ENCODE results near the gene UBTD1.
"Not testable (repeated sequence)": the region's sequence is repeated elsewhere in the genome, so short reads cannot be mapped to it uniquely, and the experiment has no call there.

The UBTD1 gene

GRCh38 chr10:97465982-97466381 lies 32.7 kb upstream of the UBTD1 start:
- no peak overlapping the region for H3K4me3 ChIP-seq (ENCODE audit: control insufficient read depth, low read depth, low read length)
- no peak for TF ChIP-seq CTCF (conservative IDR thresholded peaks at IDR 0.05; ENCODE audit: control insufficient read depth, insufficient read depth, low read depth, low read length)
- no peak for DNase-seq (ENCODE audit: low read depth)

- no peak for TF ChIP-seq CTCF (conservative IDR thresholded peaks at IDR 0.05; ENCODE audit: control insufficient read depth, insufficient read depth, low read depth, low read length)
- H3K4me3 ChIP-seq (ENCODE audit: control insufficient read depth, low read depth, low read length), result no peak overlapping the region
- DNase-seq (ENCODE audit: low read depth), result peak; percentile 29
These were observed 32.0 kb upstream of the UBTD1 start for GRCh38 chr10:97466755-97467154.

GRCh38 chr10:97468162-97468561 lies 30.6 kb upstream of the UBTD1 start:
- no peak for DNase-seq (ENCODE audit: low read depth)
- TF ChIP-seq CTCF (conservative IDR thresholded peaks at IDR 0.05; ENCODE audit: control insufficient read depth, insufficient read depth, low read depth, low read length), result no peak
- H3K4me3 ChIP-seq (ENCODE audit: control insufficient read depth, low read depth, low read length), result no peak overlapping the region

- H3K4me3 ChIP-seq (ENCODE audit: control insufficient read depth, low read depth, low read length); DNase-seq (ENCODE audit: low read depth): not testable (repeated sequence)
These were observed 29.9 kb upstream of the UBTD1 start for GRCh38 chr10:97468781-97469180.

DNA sequence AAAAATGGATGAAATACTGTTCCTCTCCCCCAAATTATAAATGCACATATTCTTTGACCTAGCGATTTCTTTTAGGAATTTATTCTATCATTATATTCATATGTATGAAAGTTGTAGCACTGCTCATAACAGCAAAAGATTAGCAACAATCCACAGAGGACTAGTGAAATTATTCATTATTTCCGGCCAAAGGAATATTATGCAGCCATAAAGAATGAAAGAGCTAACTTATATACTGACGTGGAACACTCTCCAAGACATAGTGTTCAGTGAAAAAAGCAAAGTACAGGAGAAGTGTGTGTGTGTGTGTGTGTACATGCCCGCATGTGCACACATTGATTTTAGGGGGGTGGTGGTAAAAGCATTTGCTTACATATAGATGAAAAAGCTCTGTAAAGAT lies 23.8 kb upstream of the UBTD1 start:
- no peak for TF ChIP-seq CTCF (conservative IDR thresholded peaks at IDR 0.05; ENCODE audit: control insufficient read depth, insufficient read depth, low read depth, low read length)
- DNase-seq (ENCODE audit: low read depth), result no peak
- no peak overlapping the region for H3K4me3 ChIP-seq (ENCODE audit: control insufficient read depth, low read depth, low read length)

DNA sequence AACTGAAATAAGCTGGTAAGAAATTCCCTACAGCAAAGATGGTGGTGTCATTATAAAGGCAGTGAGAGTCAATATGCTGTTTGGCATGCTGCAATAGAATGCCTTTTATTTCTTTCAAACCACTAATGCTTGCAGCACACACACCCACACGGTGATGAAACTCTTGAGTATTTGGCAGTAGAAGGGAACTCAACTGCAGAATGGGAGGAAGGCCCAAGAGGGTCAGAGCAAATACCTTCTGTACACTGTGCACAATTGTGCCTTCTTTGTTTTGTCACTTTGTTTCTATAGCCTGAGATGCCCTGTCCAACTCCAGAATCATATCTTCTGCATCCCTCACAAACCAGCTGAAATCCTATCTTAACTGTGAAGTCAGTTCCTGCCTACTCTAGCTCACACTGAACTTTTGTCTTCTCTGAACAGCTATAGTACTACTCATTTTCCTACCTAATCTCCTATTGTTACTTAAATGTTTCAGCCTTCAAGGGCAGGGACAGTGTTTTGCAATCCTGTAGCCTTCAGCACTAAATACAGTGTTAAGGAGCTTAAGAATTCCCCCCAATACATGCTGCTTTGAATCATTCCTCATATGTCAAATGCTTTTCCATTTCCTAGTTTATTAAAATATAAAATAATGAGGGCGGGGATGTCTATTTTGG lies 22.7 kb upstream of the UBTD1 start:
- no peak for TF ChIP-seq CTCF (conservative IDR thresholded peaks at IDR 0.05; ENCODE audit: control insufficient read depth, insufficient read depth, low read depth, low read length)

DNA sequence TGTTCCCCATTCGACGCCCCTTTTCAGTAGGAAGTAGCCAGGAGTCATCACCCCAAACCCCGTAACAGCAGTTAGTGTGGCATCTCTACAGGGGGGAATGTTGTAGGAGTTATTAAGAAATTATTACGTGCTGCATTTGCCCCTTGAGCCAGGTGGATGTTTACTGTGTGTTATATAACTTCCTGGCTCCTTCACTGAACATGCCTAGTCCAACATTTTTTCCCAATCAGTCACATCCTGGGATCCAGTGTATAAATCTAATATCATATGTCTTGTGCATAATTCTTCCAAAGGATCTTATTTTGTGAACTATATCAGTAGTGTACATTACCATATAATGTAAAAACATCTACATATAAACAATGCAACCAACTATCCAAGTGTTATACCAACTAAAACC lies 19.3 kb upstream of the UBTD1 start:
- not testable (repeated sequence) for DNase-seq (ENCODE audit: low read depth); H3K4me3 ChIP-seq (ENCODE audit: control insufficient read depth, low read depth, low read length)

More for the DNA sequence above, 22.7 kb upstream of the UBTD1 start:
- no peak overlapping the region for H3K4me3 ChIP-seq (ENCODE audit: control insufficient read depth, low read depth, low read length)
- peak; percentile 80 for DNase-seq (ENCODE audit: low read depth)

- no peak for TF ChIP-seq CTCF (conservative IDR thresholded peaks at IDR 0.05; ENCODE audit: control insufficient read depth, insufficient read depth, low read depth, low read length)
- no peak overlapping the region for H3K4me3 ChIP-seq (ENCODE audit: control insufficient read depth, low read depth, low read length)
- no peak for DNase-seq (ENCODE audit: low read depth)
These were observed 18.8 kb upstream of the UBTD1 start for GRCh38 chr10:97479939-97480338.

All from fibroblast of mammary gland (primary cell).